GM18511 (cell line): ENCODE data around the gene ALK.
"Not testable (repeated sequence)": the region's sequence is repeated elsewhere in the genome, so short reads cannot be mapped to it uniquely, and the experiment has no call there.

Experiments used
- ATAC-seq: cut with Tn5 transposase; IDR thresholded peaks from one replicate; pipeline ENCODE4 v1.9.1; 2021; ENCODE audit warnings: mild to moderate bottlenecking, moderate library complexity; ENCODE audit not compliant: unreplicated experiment

The ALK gene

DNA sequence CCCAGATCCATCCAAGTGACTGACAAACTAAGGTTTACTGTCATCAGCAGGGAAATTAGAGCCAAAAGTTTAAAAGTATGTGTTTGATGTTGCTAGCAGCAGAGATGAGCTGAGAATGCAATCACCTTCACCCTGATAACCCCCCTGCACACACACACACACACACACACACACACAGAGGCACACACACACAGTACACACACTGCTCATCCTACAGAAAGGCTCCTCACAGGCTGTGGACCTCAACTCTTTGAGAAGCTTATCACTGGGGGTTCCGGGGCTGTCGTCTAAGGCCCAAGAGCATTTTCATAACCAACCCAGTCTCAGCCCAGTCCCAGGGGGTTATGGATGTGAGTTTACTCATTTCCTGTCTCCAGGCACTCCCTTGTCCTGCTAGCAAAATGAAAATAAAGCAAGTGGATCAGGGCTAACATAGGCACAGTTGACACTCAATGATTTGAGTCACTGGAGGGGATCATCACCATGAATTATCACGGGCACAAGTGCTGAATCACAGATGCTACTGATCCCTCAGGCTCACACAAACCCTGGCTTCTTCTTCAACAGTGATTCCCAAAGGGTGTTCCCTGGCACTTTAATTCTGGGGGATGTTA is 76.6 kb downstream of the ALK start:
- ATAC-seq, result no peak

GRCh38 chr2:29841386-29842004 is 79.9 kb downstream of the ALK start:
- no peak for ATAC-seq

DNA sequence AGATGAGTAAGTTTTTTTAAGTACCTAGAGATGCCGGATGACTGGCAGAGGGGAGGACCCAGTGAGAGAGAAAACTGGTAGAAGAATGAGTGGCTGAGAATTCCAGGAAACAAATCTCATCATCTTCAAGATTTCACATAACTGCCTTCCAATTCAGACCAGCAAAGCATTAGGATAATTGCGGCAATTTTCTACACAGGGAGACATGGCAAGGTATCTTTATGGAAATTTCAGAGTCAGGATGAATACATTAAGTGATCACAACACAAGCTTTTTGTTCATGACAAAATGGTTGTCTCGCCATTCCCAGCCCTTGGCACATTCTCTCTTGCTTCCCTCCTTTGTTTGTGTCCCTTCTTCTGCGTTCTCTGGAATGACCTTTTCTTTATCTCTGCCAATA is 82.1 kb downstream of the ALK start:
- ATAC-seq, result no peak

DNA sequence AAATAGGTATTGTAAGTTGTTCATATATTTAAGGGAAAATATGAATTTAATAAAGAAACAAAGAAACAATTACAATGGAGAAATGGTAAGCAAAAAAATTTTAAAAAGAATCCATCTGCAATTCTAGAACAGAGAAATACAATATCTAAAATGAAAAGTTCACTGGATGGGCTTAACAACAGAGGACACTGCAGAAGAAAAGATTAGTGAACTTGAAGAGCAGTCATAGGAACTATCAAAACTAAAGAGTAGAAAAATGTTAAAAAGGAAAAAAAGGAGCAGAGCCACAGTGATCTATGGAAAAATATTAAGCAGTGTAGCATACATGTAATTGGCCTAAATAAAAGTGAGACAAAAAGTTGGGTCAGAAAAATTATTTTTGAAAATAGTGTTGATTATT is 83.5 kb downstream of the ALK start:
- ATAC-seq, result no peak

DNA sequence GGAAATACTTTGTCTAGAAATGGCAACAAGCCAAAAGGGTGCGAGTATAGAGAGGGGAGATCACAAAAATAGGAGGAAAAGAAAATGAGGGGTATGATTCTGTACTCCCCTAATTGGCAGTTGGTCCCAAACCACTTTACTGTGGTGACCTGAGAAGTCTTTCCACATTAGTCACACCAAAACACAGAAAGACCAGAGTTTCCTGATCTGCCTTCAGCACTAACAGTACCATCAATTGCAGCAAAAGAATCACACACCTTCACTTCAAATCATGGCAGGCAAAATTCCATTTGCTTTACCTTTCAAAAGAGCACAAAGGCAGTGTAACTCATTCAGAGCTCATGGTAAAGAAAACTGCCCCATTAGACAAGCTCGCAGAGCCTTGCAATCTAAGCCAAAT is 86.8 kb downstream of the ALK start:
- no peak for ATAC-seq

DNA sequence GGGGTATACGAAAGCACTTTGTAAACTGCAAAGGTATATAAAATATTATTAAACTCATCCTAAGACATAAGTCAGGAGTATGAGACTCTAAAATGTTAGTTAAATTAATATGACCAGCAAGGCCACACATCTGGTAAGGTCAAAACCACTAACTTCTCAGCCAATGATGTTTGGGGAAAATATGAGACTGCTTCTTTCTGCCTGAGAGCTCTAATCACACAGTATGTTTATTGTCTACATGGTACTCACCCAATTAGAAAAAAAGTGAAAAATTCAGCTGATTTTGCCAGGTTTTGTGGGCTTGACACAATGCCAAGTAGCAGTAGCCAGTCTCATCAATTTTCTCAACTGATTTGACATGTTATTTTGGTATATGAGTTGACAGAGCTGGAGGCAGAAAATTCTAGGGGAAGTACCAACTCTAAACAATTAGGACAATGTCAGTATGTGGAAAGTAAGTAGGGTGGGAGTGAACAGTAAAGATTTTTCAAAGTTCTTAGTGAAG is 87.3 kb downstream of the ALK start:
- ATAC-seq, result no peak

- ATAC-seq, result no peak
Measured at GRCh38 chr2:29831560-29831959, 89.8 kb downstream of the ALK start.

GRCh38 chr2:29829841-29830240 is 91.5 kb downstream of the ALK start:
- no peak for ATAC-seq

DNA sequence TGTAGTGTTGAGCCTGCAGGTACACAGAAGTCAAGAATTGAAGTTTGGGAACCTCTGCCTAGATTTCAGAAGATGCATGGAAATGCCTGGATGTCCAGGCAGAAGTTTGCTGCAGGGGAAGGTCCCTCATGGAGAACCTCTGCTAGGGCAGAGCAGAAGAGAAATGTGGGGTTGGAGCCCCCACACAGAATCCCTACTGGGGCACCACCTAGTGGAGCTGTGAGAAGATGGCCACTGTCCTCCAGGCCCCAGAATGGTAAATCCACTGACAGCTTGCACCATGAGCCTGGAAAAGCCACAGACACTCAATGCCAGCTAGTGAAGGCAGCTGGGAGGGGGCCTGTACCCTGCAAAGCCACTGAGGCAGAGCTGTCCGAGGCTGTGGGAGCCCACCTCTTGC is 97.2 kb downstream of the ALK start:
- ATAC-seq, result not testable (repeated sequence)

DNA sequence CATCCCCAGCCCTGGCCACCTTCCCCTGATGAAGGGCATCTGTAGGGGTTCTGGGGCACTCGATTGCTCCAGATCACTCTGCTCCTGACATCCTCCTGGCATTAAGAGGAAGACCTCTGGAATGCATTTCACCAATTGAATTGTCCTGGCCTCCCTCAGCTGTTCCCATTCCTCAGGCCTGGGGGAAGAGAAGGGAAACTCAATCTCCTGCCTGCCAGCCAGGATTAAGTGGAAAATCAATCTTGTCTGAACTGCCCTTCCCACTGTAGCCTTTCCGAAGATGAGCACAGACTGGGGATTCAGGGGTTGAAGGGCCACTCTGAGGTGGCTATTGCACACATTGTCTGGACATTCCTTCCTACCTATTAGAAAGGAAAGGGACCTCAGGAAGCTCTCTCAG is 99.8 kb downstream of the ALK start:
- no peak for ATAC-seq

DNA sequence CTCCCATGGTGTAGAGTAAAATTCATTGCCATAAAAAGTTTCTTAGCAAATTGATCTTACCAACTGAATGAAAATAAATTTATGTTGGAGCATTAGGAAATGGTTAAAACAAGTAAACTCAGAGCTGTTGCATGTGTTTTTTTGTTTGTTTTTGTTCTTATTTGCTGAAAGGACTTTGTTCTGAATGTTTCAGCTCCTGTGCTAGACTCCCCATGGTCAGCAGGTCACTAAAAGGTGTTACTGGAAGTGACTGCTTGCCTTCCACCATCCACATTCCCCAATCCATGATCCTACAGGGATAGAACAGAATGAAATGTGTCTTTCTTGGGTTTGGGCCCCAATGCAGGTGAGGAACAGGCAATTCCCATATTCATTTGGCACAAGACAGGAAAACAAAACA is 101.8 kb downstream of the ALK start:
- ATAC-seq, result no peak

- ATAC-seq, result no peak
Measured at GRCh38 chr2:29817801-29818680, 103.3 kb downstream of the ALK start.

- no peak for ATAC-seq
Measured at GRCh38 chr2:29817299-29817698, 104.1 kb downstream of the ALK start.

DNA sequence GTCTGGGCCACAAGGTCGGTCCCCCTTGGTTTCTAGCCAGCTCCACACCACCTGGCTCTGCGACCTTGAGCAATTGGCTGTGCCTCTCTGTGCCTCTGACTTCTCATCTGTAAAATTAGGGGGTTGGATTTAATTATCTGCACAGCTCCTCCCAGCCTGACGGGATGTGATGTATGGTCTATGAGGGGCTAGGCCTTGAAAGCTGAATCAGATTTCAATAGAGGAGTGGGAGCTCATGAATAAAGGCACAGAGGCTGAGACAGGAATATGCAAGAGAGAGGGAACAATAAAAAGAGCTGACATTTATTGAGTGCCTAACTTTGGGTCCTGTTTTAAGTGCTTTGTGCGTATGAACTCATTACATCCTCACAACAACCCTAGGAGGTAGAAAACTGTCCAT is 104.7 kb downstream of the ALK start:
- no peak for ATAC-seq

DNA sequence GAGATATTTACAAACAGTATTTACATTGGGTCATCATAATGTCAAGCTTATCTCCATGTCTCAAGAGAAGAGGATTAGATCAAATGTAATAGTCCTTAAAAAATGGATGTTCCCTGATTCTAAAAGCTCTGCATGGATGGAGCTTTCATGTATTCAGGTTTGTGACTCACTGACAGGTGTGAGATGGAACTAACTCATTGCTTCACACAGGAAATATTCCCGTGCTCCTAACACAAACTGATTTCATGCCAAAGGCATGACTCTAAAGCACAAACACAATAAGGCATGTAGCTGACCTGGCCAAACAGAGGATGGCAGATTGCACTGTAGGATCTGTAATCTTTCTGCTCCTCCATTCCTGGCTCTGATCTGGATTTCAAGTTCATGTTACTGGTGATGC is 110.0 kb downstream of the ALK start:
- no peak for ATAC-seq

- no peak for ATAC-seq
Measured at GRCh38 chr2:29810956-29811355, 110.4 kb downstream of the ALK start.

GRCh38 chr2:29808321-29808720 is 113.1 kb downstream of the ALK start:
- no peak for ATAC-seq

GRCh38 chr2:29807082-29807481 is 114.3 kb downstream of the ALK start:
- ATAC-seq, result no peak

DNA sequence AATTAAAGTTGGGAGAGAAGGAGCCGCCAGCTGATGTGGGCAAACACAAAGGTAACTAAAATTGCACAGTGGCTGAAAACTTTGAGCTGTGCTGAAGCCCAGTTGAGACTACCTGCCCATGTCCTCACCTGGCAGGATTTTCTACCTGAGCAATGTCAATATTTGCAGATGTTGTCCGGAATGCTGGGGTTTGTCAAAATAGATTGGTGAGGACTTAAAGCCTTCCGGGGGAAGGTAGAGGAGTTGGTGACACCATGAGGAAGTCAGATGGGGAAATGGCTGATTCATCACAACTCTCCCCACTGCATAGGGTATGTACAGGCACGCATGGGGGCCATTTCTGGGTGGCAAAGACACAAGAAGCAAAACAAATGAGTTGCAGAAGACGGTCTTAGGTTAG is 114.9 kb downstream of the ALK start:
- ATAC-seq, result no peak

- no peak for ATAC-seq
Measured at GRCh38 chr2:29804671-29805070, 116.7 kb downstream of the ALK start.

GRCh38 chr2:29803537-29803936 is 117.8 kb downstream of the ALK start:
- no peak for ATAC-seq

DNA sequence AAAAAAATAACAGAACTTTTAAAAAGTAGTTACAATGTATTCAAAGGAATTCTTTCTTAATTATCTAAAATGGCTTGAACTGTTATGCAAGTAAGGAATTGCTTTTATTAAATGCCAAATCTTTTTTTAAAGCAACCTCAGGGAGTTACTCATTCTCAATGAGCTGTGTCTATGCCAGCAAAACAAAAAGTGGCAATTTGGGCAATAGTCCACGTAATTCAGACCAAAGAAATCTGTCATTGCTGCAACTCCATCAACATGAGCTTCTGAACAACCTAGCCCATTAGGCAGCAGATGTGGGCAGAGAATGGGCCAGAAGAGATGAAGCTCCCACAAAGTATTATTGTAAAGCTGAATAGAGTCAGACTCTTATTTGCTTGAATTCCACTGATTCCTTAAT is 118.4 kb downstream of the ALK start:
- no peak for ATAC-seq
